Esophagus muscularis mucosa (tissue), 3 donors: Measurements from ENCODE around the gene DUT.

ENCODE experiments used
- CTCF ChIP-seq, 3 experiments: fragments of 200-600 bp in 2 of 3; fragments of 450-650 bp in 1 of 3; sonication (generic) in 2 of 3; IDR thresholded peaks; one replicate each; pipeline ENCODE4 v1.5.1; 2017 to 2019; ENCODE audit warnings: antibody characterized with exemption in 3 of 3, mild to moderate bottlenecking in 2 of 3, moderate library complexity in 1 of 3
- POLR2A ChIP-seq: fragments of 450-650 bp; IDR thresholded peaks from one replicate; pipeline ENCODE4 v1.6.1; 2017; ENCODE audit warnings: antibody characterized with exemption, moderate library complexity, mild to moderate bottlenecking, low read depth
- POLR2AphosphoS5 ChIP-seq, 2 donors: sonication (generic); formaldehyde crosslinking; IDR thresholded peaks; one replicate each; pipeline ENCODE4 v1.6.1; 2017; ENCODE audit warnings: antibody characterized with exemption in 2 of 2

- no peak for TF ChIP-seq CTCF (IDR thresholded peaks at IDR 0.05)
- no peak for TF ChIP-seq POLR2A
- TF ChIP-seq POLR2AphosphoS5 (IDR thresholded peaks at IDR 0.05), result no peak
Measured at GRCh38 chr15:48385031-48385830, 54.0 kb downstream of the DUT start.
